GM18499 (cell line): Measurements from ENCODE around the gene ALDH3B1.

Experiments used
- ATAC-seq: cut with Tn5 transposase; IDR thresholded peaks from one replicate; pipeline ENCODE4 v1.9.1; 2021; ENCODE audit warnings: moderate number of reproducible peaks; ENCODE audit not compliant: insufficient read depth, unreplicated experiment

Gene ALDH3B1

DNA sequence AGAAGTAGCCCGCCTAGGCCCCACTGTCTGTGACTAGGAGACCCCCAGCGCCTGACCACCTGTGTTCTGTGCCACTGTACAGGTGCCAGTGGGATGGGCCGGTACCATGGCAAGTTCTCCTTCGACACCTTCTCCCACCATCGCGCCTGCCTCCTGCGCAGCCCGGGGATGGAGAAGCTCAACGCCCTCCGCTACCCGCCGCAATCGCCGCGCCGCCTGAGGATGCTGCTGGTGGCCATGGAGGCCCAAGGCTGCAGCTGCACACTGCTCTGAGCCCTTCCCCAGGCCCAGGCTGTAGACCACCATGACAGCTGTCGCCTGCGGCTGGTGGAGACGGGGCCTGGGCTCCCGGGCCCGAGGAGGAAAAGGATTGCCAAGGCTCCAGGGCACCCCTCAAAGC is 17.5 kb downstream of the ALDH3B1 start:
- ATAC-seq: no peak

DNA sequence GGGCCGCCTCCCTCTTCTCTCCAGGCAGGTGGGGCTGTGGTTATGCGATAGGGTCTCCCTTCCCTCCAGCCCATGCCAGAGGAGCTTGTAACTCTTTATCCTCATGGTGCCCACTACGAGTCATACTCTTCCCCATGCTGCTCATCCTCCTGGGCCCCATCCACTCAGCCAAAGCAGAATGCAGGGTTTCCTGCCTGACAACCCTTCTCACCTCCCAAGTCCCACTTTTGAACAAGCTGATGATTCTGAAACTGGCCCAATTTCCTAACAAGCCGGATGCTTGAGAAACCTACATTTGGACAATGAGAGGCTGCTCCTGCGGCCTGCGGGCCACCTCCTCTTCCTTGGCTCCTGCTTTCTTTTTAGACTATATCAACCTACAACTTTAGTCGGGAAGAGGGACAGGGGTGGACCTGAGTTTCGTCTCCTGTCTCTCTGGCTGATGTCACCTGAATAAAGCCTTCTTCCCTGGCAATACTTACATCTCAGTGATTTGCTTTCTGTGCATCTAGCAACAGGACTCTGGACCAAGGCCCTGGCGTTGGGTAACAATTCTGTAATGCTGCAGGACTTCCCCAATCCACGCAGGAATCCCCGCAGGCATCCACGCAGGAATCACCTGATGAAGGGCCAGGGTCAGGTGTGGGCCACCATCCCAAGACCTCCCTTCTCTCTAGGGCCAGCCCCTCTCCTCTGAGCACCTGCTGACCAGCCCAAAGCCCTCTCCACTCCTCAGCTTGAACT is 18.8 kb downstream of the ALDH3B1 start:
- no peak for ATAC-seq

DNA sequence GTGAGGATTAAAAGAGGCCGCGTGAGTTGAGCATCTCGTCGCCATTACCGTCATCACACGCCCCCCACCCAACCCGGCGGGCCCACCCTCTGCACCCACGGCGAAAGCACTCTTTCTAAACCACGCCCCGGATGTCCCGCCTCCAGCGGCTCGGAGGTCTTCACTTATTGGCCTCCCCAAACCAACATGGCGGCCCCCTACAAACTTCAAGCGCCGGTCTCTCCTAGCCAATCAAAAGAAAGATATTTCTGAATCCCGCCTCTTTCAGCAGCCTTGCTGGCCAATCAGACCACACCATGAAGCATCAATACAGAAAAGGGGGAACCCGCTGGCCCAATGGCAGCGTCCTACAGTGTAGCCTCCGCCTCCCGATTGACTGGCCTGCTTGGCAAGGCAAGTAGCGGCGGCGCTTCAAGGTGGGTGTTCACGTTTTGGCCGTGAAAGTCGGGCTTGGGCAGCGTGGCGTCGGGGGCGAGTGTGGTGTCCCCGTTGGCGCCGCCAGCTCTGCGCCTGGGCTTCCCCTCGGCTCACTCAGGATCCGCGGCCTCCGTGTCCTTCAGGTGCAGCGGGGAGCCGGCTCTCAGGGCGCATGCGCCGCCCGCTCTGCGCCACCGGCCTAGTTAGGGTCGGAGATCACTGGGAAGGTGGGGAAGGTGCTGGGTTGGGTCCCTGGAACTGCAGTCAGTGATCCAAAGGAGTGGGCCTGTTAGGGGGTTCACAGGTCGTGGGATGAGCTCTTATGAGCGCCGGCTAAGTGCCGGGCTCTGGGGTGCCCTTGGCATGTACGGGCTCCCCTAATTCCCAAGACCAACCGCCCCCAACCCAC is 20.4 kb downstream of the ALDH3B1 start, which contains the start of gene NDUFS8:
TSS of gene NDUFS8 (plus strand) at position 364 of the 826 bp plus-strand sequence. CDS start 1,471 bp downstream, outside the sequence.
- ATAC-seq: peak; percentile 85

DNA sequence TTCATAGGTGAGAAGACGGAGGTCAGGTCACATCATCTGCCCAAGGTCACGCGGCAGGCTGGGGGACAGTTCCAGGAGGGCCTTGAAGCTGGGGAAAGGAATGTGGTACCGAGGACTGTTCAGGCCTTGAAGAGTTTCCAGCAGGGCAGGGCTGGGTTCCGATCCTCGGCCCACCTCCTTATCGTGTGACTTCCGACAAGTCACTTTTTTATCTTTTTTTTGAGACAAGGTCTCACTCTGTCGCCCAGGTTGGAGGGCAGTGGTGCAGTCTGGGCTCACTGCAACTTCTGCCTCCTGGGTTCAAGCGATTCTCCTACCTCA is 21.0 kb downstream of the ALDH3B1 start:
- no peak for ATAC-seq

DNA sequence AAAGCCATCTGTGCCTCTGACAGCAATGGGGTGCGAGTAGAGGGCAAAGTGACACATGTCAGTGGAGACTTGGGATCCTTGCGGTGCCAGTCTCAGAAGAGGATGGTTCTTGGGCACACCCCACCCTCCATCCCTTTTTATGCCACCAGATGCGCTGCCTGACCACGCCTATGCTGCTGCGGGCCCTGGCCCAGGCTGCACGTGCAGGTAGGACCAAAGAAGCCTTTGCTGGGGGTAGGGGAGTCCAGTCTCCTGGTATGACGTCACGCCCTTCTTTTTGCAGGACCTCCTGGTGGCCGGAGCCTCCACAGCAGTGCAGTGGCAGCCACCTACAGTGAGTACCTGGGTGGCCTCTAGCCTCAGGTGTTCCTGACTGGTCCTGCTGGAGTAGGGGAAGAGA is 21.9 kb downstream of the ALDH3B1 start:
- ATAC-seq: no peak

DNA sequence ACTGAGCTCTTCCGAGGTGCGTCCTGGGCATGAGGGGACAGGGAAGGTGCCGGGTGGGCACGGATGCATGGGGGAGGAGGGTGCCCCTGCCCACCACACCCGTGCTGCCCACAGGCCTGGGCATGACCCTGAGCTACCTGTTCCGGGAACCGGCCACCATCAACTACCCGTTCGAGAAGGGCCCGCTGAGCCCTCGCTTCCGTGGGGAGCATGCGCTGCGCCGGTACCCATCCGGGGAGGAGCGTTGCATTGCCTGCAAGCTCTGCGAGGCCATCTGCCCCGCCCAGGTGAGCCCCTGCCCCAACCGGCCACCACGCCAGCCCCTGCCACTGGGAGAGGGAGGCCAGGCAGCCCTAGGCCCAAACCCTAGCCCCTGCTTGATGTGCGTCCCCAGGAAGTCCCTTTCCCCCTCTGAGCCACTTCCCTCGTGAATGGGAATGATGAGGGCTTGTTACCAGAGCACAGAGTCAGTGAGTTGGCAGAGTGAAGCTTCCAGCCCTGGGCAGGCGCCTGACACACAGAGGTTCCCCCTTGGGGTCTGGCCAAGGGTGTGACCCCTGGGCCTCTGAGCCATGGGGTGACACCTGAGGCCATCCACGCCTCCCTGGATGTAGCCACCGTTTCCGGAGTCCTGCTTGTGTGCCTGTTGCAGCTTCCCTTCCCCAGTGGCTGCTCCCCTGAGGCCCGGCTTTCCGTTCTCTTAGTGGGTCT is 23.0 kb downstream of the ALDH3B1 start:
- ATAC-seq: no peak

DNA sequence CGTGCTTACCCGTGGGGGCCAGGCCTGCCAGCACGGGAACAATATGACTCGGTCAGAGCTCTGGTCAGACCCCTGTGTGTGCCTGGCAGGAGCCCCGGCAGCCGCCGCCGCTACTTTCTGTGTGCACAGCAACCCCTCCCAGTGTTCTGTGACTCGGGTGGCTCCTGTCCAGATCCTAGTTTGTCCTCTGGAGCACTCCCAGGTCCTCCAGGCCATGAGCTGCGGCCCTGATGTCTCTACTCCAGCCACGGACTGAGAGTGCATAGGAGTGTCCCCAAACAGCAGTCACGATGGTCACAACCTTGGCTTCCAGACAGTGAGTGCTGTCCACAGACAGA is 23.6 kb downstream of the ALDH3B1 start:
- no peak for ATAC-seq

DNA sequence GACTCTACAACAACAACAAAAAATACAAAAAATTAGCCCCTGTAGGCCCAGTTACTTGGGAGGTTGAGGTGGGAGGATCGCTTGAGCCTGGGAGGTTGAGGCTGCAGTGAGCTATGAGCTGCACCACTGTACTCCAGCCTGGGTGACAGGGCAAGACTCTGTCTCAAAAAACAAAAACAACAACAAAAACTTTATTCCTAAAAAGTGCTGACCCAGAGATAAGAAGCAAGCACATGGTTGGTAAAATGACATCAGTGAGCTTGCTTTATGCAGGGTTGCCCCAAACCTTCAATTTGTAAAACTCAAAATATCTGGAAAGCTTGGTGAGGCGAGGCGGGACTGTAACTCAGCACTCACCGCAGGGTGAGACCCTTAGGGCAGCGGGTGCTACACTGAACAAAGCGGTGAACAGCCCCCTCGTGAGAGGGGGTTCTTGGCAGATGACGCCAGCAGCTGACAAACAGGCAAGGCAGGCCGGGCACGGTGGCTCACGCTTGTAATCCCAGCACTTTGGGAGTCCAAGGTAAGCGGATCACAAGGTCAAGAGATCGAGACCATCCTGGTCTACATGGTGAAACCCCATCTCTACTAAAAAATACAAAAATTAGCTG is 25.2 kb downstream of the ALDH3B1 start:
- ATAC-seq: no peak

DNA sequence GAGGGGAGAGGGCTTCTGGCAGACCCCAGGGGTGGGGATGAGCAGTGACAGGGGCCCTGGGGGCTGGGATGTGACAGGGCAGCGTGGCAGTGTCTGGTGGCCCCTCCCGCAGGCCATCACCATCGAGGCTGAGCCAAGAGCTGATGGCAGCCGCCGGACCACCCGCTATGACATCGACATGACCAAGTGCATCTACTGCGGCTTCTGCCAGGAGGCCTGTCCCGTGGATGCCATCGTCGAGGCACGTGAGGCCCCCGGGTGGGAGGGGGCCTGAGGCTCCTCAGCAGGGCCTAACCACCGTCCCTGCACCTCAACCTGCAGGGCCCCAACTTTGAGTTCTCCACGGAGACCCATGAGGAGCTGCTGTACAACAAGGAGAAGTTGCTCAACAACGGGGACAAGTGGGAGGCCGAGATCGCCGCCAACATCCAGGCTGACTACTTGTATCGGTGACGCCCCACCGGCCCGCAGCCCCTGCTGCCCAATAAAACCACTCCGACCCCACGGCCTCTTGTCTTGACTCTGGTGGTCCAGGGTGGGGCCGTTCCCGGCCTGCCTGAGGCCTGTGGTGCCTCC is 26.1 kb downstream of the ALDH3B1 start:
- ATAC-seq: no peak

DNA sequence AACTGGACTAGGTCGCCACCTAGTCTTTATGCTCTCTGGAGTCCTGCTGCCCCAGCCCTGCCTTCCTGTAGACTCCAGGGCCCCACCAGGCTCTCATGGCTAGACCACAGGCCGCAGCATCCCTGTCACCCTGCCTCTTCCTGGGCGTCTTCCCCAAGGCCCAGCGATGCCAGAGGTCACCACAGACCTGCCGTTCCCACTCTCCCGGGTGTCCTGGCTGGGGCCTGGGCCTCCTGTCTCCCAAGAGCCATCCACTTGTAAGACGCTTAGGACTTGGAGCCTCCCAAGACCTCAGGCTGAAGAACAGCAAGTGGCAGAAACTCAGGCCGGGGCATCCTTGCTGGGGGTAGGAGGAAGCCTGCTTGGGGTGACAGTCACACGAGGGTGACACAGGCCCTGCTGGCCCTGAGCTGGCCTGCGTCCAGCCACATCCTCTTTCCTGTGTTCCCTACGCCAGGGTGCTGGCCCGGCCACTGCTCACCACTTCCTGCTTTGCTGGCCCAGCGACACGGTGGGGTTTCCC is 26.7 kb downstream of the ALDH3B1 start:
- ATAC-seq: no peak

DNA sequence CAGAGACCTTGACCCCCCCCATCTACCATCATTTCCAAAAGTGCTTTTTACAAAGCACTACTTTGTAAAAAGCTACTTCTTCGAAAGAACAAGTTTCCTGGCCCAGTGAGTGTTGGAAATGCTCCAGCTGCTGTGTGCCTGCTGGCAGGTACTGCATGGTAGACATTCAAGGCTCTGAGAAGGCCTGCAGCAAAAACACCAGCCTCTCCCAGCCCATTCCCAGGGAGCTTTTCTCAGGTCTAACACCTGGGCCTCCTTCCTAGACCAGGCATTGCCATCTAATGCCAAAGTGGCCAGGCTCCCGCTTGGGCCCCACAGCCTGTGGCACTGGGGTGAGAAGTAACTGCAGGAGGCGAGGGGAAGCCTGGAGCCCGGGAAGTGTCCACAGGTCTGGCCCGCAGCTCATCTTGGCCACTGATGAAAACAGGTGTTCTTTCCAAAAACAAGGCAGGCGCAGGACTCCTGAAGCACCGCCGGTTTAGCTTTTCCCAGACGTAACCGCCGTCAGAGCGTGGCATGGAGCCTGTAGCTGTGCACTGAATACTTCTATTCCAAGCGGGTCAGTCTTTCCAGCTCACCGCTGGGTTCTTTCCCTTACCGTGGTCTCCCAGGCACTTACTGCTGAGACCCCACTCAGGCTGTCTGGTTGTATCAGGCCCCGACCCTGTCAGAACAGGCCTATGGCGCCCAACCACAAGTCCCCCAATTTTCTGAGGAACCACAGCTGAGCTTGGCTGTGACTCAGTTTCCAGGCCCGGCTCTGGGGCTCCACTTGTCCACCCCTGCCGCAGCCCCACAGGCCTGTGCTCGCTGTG is 27.5 kb downstream of the ALDH3B1 start:
- ATAC-seq: no peak

DNA sequence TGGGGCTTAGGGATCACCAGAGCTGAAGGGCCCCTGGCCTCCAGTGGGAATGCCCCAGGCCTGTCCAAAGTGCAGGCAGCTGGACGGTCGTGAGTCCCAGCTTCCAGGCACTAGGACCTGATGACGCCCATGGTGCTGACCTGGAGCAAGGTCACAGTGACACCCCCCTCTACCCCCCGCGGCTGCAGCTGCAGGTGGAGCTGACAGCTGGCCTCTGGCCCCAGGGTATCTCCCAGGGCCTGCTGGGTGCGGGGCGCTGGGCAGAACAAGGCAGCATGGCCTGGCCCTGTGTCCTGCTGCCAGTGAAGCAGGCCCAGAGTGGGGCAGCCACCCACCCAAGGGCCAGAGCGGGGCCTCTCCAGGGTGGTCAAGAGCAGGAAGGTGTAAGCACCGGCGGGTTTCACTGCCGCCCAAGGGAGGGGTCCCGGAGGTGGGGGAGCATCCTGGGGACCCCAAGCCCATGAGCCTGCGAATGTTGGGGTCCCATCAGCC is 28.1 kb downstream of the ALDH3B1 start:
- no peak for ATAC-seq

DNA sequence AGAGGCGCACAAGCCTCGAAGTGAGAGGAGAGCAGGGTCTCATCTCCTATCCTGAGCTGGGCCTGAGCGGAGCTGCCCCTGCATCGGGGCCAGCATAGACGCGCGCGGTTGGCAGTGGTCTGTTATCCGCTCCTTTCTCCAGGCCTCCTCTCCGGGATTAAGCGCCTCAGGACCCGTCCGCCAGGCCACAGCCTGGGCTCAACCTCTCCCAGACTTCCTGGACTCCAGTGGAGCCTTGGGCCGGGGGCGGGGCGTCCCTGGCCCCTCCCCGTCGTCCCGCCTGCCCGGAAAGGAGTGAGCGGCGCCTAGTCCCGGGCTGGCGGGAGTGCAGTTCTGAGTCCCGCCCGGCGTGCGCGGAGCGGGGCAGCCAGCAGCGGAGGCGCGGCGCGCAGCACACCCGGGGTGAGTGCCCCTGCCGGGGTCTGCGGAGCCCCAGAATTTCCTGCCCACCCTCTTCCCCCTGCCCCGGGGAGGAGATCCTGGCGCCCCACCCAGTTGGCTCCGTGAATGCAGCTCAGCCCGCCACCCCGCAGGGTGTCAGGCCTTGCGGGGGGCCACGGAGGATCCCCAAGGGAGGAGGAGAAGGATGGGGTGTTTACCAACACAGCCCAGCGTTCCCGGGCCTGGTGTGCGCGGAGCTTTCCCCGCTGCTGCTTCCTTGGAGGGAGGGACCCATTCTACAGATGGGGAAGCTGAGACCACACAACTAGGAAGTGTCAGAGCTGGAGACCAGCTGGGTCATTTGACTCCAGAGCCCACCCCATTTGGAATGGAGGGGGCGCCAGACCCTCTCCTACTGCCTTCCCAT is 28.8 kb downstream of the ALDH3B1 start, which contains the start of gene TCIRG1:
TSS of gene TCIRG1 (plus strand) at position 308 of the 808 bp plus-strand sequence. CDS start 2,247 bp downstream, outside the sequence.
- ATAC-seq: no peak

DNA sequence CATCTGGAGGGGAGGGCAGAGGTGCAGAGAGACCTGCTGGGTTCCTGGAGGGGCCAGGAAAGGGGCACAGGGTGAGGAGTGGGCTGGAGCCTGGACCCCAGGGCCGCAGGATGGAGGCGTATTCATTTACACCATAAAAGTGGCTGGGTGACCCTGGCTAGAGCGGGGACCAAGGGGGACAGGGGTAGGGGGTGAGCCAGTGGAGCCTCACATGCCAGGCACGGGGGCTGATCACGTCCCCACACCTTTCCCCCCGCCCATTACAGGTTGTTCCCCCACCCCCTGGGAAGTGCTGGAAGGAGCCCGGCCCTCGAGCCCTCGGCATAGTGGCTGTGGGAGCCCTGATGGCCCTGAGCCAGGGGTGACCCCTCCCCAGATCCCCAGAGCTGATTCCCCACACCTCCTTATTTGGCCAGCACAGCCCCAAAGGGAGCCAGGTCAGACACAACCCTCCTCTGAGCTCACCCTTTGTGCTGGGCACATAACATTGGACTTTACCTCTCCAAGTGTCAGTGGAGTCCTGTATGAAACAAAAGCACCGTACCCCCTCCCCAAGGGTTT is 29.5 kb downstream of the ALDH3B1 start:
- ATAC-seq: no peak

DNA sequence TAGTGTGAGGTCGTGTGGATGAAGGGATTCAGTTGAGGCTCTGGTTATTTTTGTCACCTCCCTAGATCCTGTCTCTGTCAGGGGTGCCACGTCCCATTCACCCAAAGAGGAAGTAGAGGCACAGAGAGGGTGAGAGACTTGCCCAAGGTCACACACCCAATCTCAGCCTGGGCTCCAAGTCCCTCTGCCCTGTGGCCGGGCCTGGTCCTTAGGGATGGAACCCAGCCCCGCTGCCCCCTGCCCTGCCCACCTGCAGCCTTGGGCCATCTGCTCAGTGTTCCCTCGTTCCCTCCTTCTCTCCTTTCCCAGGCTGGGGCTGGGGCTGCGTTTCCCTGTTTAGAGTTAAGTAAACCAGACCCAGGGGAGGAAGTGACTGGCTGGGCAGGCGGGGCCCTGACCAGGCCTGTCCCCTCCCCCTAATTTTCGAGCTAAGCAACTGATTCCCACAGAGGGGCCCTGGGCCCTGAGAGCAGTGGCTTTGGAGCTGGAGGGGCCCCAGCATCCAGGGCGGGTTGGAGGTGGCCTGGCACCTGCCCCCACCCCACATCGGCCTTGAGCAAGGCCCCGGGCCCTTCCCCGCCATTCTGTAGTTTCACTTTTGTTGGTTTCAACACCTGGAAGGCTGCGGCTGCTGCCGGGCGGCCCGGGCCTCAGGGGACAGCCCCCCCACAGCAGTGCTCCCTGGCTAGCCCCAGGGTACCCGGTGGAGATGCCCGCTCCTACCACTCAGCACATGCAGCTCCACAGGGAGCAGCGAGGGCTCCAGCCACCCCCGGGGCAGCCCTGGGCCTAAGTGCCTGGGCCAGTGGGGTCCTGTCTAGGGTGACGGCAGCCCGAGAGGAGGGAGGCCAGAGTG is 30.2 kb downstream of the ALDH3B1 start:
- ATAC-seq: no peak

DNA sequence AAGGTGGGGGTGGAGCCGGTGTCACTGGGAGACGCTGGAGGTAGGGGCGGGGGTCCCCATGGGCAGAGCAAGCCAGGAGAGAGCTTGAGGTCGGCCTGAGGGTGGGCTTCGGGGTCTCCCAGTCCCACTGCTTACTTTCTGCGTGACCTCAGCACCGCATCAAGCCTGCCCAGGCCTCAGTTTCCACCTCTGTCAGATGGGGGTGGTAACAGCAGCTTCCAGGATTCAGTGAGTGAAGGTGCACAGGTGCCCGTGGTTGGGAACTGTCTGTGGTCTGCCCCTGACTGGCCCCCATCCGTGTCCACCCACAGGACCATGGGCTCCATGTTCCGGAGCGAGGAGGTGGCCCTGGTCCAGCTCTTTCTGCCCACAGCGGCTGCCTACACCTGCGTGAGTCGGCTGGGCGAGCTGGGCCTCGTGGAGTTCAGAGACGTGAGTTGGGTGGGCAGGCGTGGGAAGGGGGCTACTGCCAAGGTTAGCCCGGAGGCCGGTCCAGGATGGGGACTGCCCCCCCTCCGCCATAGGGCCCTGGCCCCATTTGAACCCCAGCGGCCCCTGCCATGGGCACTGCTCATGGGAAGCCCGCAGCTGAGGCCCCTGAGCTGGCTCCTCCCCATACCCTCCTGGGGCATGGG is 30.9 kb downstream of the ALDH3B1 start:
- no peak for ATAC-seq
